Suprapubic skin (tissue), 3 donors: ENCODE data around the gene SULT1B1.

ENCODE experiments used
- CTCF ChIP-seq, 2 donors: fragments of 200-600 bp in 1 of 2; fragments of 450-650 bp in 1 of 2; sonication (generic) in 1 of 2; IDR thresholded peaks; one replicate each; pipeline ENCODE4 v1.5.1; 2016 to 2019; ENCODE audit warnings: antibody characterized with exemption in 2 of 2, mild to moderate bottlenecking in 1 of 2, moderate library complexity in 1 of 2
- POLR2A ChIP-seq, 2 donors: fragments of 450-650 bp; IDR thresholded peaks; one replicate each; pipeline ENCODE4 v1.6.1; 2017; ENCODE audit warnings: antibody characterized with exemption in 2 of 2, mild to moderate bottlenecking in 2 of 2, moderate library complexity in 2 of 2

- no peak for TF ChIP-seq POLR2A (IDR thresholded peaks at IDR 0.05)
- TF ChIP-seq CTCF (IDR thresholded peaks at IDR 0.05), result no peak
Observed at GRCh38 chr4:69738872-69739271, 21.5 kb downstream of the SULT1B1 start.
